GM18502 (cell line): ENCODE data around the gene EMSY.
"Not testable (repeated sequence)": the region's sequence is repeated elsewhere in the genome, so short reads cannot be mapped to it uniquely, and the experiment has no call there.

Experiments used
- ATAC-seq: cut with Tn5 transposase; IDR thresholded peaks from one replicate; pipeline ENCODE4 v1.9.1; 2021; ENCODE audit warnings: mild to moderate bottlenecking; ENCODE audit not compliant: unreplicated experiment, poor library complexity

EMSY gene

GRCh38 chr11:76589964-76590950 is 145.4 kb downstream of the EMSY start:
- no peak for ATAC-seq

GRCh38 chr11:76591416-76591815 is 146.6 kb downstream of the EMSY start:
- no peak for ATAC-seq

- no peak for ATAC-seq
These were observed 147.5 kb downstream of the EMSY start for GRCh38 chr11:76592025-76592914.

GRCh38 chr11:76592961-76593360 is 148.1 kb downstream of the EMSY start:
- no peak for ATAC-seq

- ATAC-seq = not testable (repeated sequence)
These were observed 150.3 kb downstream of the EMSY start for GRCh38 chr11:76595091-76595490.

GRCh38 chr11:76596652-76597051 is 151.8 kb downstream of the EMSY start:
- no peak for ATAC-seq

GRCh38 chr11:76597533-76598425 is 153.0 kb downstream of the EMSY start:
- no peak for ATAC-seq

GRCh38 chr11:76598426-76598839 is 153.6 kb downstream of the EMSY start:
- no peak for ATAC-seq

- ATAC-seq = no peak
These were observed 154.5 kb downstream of the EMSY start for GRCh38 chr11:76599041-76600013.

GRCh38 chr11:76600124-76600655 is 155.4 kb downstream of the EMSY start:
- ATAC-seq = no peak

GRCh38 chr11:76601272-76601671 is 156.5 kb downstream of the EMSY start:
- ATAC-seq = no peak

- ATAC-seq = no peak
These were observed 156.9 kb downstream of the EMSY start for GRCh38 chr11:76601724-76602123.

GRCh38 chr11:76602431-76602861 is 157.6 kb downstream of the EMSY start:
- no peak for ATAC-seq
